Peyer's patch (tissue), 4 donors: Measurements from ENCODE around the gene ADCY9.

Experiments
- POLR2A ChIP-seq, 2 donors: fragments of 450-650 bp; IDR thresholded peaks; one replicate each; pipeline ENCODE4 v1.5.1; 2017; ENCODE audit warnings: antibody characterized with exemption in 2 of 2, mild to moderate bottlenecking in 2 of 2, moderate library complexity in 2 of 2
- TF ChIP-seq, protein P1 (sequence below), 6 experiments: fragments of 450-650 bp in 4 of 6; fragments of 200-600 bp in 2 of 6; sonication (generic) in 1 of 6; IDR thresholded peaks; one replicate each; pipeline ENCODE4 v1.5.1; 2017 to 2019; ENCODE audit warnings: antibody characterized with exemption in 6 of 6, mild to moderate bottlenecking in 3 of 6, moderate library complexity in 1 of 6

DNA sequence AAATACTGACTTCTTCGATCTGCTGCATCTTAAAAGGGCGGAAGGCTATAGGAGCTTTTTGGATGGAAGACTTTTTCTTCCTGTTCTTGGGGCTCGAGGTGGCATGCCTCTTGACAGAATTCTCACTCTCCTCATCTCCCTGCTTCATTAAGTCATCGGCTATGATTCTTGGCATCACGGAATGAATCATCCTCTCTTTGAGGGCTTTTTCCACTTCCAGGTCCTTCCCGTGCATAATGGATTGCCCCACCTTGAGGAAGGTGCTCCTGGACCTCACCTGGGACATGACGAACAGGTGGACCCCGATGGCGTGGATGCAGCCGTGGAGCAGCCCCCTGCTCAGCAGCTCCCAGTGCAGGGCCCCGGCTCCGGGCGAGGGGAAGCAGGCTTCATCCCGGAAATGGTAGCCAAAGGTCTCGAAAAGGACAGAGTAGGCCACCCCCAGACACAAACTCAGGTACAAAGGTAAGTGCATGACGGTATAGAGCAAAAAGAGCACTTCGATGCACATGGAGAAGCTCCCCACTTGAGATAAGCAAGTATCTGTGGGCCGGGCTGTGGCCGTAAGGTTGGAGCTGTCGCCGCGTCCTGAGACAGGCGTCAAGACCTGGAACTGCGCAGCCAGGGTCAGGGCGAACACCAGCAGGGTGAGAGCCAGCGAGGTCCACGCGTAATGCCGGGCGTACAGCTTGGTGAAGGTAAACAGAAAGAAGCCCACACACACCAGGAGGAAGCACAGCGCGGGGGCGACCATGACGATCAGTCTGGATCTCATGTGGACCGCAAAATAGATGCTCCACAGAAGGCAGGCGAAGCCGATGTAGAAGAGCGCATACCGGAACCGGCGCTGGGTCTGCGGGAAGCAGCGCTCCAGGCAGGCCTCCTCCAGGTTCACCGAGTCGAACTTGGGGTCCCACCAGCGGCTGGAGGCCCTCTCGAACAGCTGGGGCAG lies 1.7 kb downstream of the ADCY9 start:
- TF ChIP-seq, protein P1, sequence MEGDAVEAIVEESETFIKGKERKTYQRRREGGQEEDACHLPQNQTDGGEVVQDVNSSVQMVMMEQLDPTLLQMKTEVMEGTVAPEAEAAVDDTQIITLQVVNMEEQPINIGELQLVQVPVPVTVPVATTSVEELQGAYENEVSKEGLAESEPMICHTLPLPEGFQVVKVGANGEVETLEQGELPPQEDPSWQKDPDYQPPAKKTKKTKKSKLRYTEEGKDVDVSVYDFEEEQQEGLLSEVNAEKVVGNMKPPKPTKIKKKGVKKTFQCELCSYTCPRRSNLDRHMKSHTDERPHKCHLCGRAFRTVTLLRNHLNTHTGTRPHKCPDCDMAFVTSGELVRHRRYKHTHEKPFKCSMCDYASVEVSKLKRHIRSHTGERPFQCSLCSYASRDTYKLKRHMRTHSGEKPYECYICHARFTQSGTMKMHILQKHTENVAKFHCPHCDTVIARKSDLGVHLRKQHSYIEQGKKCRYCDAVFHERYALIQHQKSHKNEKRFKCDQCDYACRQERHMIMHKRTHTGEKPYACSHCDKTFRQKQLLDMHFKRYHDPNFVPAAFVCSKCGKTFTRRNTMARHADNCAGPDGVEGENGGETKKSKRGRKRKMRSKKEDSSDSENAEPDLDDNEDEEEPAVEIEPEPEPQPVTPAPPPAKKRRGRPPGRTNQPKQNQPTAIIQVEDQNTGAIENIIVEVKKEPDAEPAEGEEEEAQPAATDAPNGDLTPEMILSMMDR (IDR thresholded peaks at IDR 0.05), result no peak
- no peak for TF ChIP-seq POLR2A (IDR thresholded peaks at IDR 0.05)
